ENCODE measurements around the gene DOK4. TPM values are rescaled to one million over a fixed set of nuclear protein-coding genes. Genes with fewer than 3 reads are reported as not detected.

Gene DOK4
- total RNA-seq (2014; rRNA removed; shearing (Covaris generic)) (26.6 and 29.1 TPM in 2 replicates), polyA plus RNA-seq (2016; fragmentation: Nextera tagmentation; extraction: Ambion mirVana) (11.4 and 12.9 TPM in 2 replicates)
- long read RNA-seq, partial matches to known transcripts = 7 of 15 reads
- long read RNA-seq, other reads (novel, unspliced or antisense) = 1 of 15 reads

GRCh38 chr16:57485916-57486857 is at the start of gene DOK4:
DOK4 (minus strand) TSS chr16:57486493; CDS start chr16:57479507, 6,986 bp downstream.
- no peaks in the 10 kb centered on the region; the same call in 2 of the 3 replicates for H3K36me3 Mint-ChIP-seq (ENCODE audit: low read depth)
- Histone ChIP-seq H3K36me3 (ENCODE audit: insufficient read depth) (no peaks in the 10 kb centered on the region), H3K4me1 (ENCODE audit: insufficient read depth) (peaks cover 14% of the 10 kb centered on the region; the same call in 1 of the 2 replicates), H3K4me2 (peak within 1 kb of the TSS; percentile 90), H3K9me2 (ENCODE audit: insufficient read depth) (no peaks in the 10 kb centered on the region), H3F3A (replicated peaks; ENCODE audit: low read depth) (no peaks in the 10 kb centered on the region), H3K27me3 (ENCODE audit: insufficient read depth) (peaks cover 10% of the 10 kb centered on the region; the same call in 1 of the 2 replicates), H2AFZ (peak within 1 kb of the TSS; percentile 99), H4K20me1 (replicated peaks; ENCODE audit: insufficient read depth) (no peaks in the 10 kb centered on the region), H3K79me2 (replicated peaks; ENCODE audit: insufficient read depth) (no peaks in the 10 kb centered on the region), H3K27ac (ENCODE audit: low read depth) (no peak within 1 kb of the TSS), H3K4me3 (peak within 1 kb of the TSS; percentile 84)
- peak; percentile 91 for ATAC-seq
- peaks cover 18% of the 10 kb centered on the region for H3K27me3 Mint-ChIP-seq (ENCODE audit: insufficient read depth, low read depth, poor library complexity)
- peaks cover 14% of the 10 kb centered on the region; the same call in 2 of the 3 replicates for H3K9me3 Mint-ChIP-seq
- H3K4me3 Mint-ChIP-seq = peak within 1 kb of the TSS; percentile 84
- peaks cover 25% of the 10 kb centered on the region for H3K4me1 Mint-ChIP-seq
- peak within 1 kb of the TSS; percentile 69; the same call in 1 of the 2 replicates for H3K27ac Mint-ChIP-seq
- DNase-seq (ENCODE audit: low spot score) = peak; percentile 89
- TF ChIP-seq EZH2phosphoT487 (IDR thresholded peaks at IDR 0.05; ENCODE audit: unreplicated experiment) (no peak), EZH2 (IDR thresholded peaks at IDR 0.05; ENCODE audit: low read depth, unreplicated experiment) (no peak), REST (IDR thresholded peaks at IDR 0.05; ENCODE audit: unreplicated experiment) (no peak), POLR2AphosphoS5 (IDR thresholded peaks at IDR 0.05; ENCODE audit: low read depth) (no peak), ZNF114 (CRISPR knock-in tag; IDR thresholded peaks at IDR 0.05) (no peak), CREB1 (CRISPR knock-in tag; IDR thresholded peaks at IDR 0.05; ENCODE audit: low read depth) (no peak), JUNB (IDR thresholded peaks at IDR 0.05; ENCODE audit: unreplicated experiment) (no peak), NANOG (IDR thresholded peaks at IDR 0.05; ENCODE audit: borderline replicate concordance) (no peak), CTCF (conservative IDR thresholded peaks at IDR 0.05; ENCODE audit: low read depth in 2 of 2) (no peak), STAT1 (IDR thresholded peaks at IDR 0.05; ENCODE audit: unreplicated experiment) (no peak)
- TF ChIP-seq, protein P1, sequence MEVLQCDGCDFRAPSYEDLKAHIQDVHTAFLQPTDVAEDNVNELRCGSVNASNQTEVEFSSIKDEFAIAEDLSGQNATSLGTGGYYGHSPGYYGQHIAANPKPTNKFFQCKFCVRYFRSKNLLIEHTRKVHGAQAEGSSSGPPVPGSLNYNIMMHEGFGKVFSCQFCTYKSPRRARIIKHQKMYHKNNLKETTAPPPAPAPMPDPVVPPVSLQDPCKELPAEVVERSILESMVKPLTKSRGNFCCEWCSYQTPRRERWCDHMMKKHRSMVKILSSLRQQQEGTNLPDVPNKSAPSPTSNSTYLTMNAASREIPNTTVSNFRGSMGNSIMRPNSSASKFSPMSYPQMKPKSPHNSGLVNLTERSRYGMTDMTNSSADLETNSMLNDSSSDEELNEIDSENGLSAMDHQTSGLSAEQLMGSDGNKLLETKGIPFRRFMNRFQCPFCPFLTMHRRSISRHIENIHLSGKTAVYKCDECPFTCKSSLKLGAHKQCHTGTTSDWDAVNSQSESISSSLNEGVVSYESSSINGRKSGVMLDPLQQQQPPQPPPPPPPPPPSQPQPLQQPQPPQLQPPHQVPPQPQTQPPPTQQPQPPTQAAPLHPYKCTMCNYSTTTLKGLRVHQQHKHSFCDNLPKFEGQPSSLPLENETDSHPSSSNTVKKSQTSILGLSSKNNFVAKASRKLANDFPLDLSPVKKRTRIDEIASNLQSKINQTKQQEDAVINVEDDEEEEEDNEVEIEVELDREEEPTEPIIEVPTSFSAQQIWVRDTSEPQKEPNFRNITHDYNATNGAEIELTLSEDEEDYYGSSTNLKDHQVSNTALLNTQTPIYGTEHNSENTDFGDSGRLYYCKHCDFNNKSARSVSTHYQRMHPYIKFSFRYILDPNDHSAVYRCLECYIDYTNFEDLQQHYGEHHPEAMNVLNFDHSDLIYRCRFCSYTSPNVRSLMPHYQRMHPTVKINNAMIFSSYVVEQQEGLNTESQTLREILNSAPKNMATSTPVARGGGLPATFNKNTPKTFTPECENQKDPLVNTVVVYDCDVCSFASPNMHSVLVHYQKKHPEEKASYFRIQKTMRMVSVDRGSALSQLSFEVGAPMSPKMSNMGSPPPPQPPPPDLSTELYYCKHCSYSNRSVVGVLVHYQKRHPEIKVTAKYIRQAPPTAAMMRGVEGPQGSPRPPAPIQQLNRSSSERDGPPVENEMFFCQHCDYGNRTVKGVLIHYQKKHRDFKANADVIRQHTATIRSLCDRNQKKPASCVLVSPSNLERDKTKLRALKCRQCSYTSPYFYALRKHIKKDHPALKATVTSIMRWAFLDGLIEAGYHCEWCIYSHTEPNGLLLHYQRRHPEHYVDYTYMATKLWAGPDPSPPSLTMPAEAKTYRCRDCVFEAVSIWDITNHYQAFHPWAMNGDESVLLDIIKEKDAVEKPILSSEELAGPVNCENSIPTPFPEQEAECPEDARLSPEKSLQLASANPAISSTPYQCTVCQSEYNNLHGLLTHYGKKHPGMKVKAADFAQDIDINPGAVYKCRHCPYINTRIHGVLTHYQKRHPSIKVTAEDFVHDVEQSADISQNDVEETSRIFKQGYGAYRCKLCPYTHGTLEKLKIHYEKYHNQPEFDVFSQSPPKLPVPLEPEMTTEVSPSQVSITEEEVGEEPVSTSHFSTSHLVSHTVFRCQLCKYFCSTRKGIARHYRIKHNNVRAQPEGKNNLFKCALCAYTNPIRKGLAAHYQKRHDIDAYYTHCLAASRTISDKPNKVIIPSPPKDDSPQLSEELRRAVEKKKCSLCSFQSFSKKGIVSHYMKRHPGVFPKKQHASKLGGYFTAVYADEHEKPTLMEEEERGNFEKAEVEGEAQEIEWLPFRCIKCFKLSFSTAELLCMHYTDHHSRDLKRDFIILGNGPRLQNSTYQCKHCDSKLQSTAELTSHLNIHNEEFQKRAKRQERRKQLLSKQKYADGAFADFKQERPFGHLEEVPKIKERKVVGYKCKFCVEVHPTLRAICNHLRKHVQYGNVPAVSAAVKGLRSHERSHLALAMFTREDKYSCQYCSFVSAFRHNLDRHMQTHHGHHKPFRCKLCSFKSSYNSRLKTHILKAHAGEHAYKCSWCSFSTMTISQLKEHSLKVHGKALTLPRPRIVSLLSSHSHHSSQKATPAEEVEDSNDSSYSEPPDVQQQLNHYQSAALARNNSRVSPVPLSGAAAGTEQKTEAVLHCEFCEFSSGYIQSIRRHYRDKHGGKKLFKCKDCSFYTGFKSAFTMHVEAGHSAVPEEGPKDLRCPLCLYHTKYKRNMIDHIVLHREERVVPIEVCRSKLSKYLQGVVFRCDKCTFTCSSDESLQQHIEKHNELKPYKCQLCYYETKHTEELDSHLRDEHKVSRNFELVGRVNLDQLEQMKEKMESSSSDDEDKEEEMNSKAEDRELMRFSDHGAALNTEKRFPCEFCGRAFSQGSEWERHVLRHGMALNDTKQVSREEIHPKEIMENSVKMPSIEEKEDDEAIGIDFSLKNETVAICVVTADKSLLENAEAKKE (CRISPR knock-in tag; IDR thresholded peaks at IDR 0.05) = no peak
- TF ChIP-seq, protein P2, sequence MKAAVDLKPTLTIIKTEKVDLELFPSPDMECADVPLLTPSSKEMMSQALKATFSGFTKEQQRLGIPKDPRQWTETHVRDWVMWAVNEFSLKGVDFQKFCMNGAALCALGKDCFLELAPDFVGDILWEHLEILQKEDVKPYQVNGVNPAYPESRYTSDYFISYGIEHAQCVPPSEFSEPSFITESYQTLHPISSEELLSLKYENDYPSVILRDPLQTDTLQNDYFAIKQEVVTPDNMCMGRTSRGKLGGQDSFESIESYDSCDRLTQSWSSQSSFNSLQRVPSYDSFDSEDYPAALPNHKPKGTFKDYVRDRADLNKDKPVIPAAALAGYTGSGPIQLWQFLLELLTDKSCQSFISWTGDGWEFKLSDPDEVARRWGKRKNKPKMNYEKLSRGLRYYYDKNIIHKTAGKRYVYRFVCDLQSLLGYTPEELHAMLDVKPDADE (IDR thresholded peaks at IDR 0.05) = no peak
